ENCODE results near the gene DUSP14.

DUSP14 gene

DNA sequence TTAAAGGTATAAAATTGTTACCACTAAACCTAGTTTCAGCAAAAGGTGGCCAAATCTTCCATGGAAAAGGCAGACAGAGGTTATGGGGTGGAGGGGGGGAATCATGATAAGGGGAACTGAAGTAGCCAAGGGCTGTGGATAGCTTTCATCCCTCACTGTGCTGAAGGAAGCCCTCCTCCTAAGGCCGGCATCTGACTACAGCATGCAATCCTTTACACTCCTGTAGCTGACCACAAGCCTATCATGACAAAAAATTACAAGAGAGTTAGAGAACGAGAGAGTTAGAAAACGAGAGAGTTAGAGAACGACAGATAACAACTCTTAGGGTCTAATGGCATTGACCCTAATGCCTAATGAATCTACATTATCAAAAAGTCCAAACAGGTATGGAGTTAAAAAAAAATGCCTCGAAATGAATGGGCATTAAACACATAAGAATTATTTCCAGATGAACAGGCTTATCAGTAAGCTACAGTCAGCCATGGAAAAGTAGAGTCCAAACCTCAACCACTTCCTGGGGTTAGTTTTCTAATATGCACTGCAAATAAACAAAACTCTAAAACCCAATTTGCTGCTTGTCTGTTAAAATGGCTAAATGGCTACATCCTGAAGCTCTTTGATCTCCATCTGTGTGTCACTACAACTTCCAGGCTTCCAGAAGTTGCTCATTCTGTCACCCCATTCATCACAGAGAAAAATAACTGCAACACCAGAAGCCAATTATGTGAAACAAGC is 29.7 kb downstream of the DUSP14 start:
- H3K36me3 ChIP-seq (ENCODE audit: control insufficient read depth, low read length), result peaks cover 65% of the 10 kb centered on the region
- no peak overlapping the region for H3K4me2 ChIP-seq (ENCODE audit: low read length)
- no peak for TF ChIP-seq EZH2phosphoT487 (IDR thresholded peaks at IDR 0.05; ENCODE audit: borderline replicate concordance, low read length)
- TF ChIP-seq, protein P1, sequence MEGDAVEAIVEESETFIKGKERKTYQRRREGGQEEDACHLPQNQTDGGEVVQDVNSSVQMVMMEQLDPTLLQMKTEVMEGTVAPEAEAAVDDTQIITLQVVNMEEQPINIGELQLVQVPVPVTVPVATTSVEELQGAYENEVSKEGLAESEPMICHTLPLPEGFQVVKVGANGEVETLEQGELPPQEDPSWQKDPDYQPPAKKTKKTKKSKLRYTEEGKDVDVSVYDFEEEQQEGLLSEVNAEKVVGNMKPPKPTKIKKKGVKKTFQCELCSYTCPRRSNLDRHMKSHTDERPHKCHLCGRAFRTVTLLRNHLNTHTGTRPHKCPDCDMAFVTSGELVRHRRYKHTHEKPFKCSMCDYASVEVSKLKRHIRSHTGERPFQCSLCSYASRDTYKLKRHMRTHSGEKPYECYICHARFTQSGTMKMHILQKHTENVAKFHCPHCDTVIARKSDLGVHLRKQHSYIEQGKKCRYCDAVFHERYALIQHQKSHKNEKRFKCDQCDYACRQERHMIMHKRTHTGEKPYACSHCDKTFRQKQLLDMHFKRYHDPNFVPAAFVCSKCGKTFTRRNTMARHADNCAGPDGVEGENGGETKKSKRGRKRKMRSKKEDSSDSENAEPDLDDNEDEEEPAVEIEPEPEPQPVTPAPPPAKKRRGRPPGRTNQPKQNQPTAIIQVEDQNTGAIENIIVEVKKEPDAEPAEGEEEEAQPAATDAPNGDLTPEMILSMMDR (IDR thresholded peaks at IDR 0.05; ENCODE audit: low read depth, low read length, poor library complexity, severe bottlenecking), result no peak

DNA sequence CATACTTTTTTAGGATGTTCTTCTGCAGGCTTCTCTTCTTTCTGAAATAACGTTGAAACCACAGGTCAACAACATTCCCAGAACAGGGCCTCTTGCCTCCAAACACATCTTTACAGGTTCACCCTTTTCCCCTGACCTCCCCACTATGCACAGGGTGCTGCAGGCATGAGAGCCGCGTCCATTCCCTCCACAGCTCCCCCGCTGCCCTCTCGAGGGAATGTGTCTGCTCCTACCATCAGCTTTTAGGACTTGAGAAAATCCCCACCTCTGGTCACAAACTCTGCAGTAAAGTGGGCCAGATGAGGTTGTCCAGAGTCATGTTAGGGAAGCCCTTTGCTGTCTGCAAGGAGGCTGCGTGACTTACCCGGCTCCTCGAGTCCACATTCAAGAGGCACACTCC is 30.5 kb downstream of the DUSP14 start:
- no peak overlapping the region for H3K4me3 ChIP-seq (ENCODE audit: low read length)
- H3K79me2 ChIP-seq (ENCODE audit: control insufficient read depth, low read length), result no peaks in the 10 kb centered on the region
- TF ChIP-seq, protein P1 (IDR thresholded peaks at IDR 0.05; ENCODE audit: low read depth, low read length, poor library complexity, severe bottlenecking), result no peak
- no peak for TF ChIP-seq EZH2phosphoT487 (IDR thresholded peaks at IDR 0.05; ENCODE audit: borderline replicate concordance, low read length)
- H3K36me3 ChIP-seq (ENCODE audit: control insufficient read depth, low read length), result peaks cover 65% of the 10 kb centered on the region
- no peaks in the 10 kb centered on the region for H3K27me3 ChIP-seq (ENCODE audit: control insufficient read depth, low read length)
- no peaks in the 10 kb centered on the region for H3K9me3 ChIP-seq (ENCODE audit: control insufficient read depth, insufficient read depth, low read length)
- H3K4me1 ChIP-seq (ENCODE audit: control insufficient read depth, low read length), result no peaks in the 10 kb centered on the region
- no peak overlapping the region for H3K4me2 ChIP-seq (ENCODE audit: low read length)
- no peaks in the 10 kb centered on the region; the same call in 1 of the 2 replicates for H4K20me1 ChIP-seq (ENCODE audit: control insufficient read depth, insufficient read depth, low read depth, low read length)
- no peaks in the 10 kb centered on the region for H3K9me2 ChIP-seq (replicated peaks; ENCODE audit: control insufficient read depth, low read length)
- H3F3A ChIP-seq (ENCODE audit: control insufficient read depth, insufficient read depth), result no peaks in the 10 kb centered on the region
- H3K27ac ChIP-seq (ENCODE audit: low read depth, low read length), result no peak overlapping the region

More for the DNA sequence above, 29.7 kb downstream of the DUSP14 start:
- Histone ChIP-seq H3K9me3 (ENCODE audit: control insufficient read depth, insufficient read depth, low read length) (no peaks in the 10 kb centered on the region), H3K79me2 (ENCODE audit: control insufficient read depth, low read length) (no peaks in the 10 kb centered on the region), H3K4me3 (ENCODE audit: low read length) (no peak overlapping the region), H3F3A (ENCODE audit: control insufficient read depth, insufficient read depth) (no peaks in the 10 kb centered on the region), H3K9me2 (replicated peaks; ENCODE audit: control insufficient read depth, low read length) (no peaks in the 10 kb centered on the region), H3K27ac (ENCODE audit: low read depth, low read length) (no peak overlapping the region), H3K4me1 (ENCODE audit: control insufficient read depth, low read length) (no peaks in the 10 kb centered on the region), H4K20me1 (ENCODE audit: control insufficient read depth, insufficient read depth, low read depth, low read length) (no peaks in the 10 kb centered on the region; the same call in 1 of the 2 replicates), H3K27me3 (ENCODE audit: control insufficient read depth, low read length) (no peaks in the 10 kb centered on the region)

DNA sequence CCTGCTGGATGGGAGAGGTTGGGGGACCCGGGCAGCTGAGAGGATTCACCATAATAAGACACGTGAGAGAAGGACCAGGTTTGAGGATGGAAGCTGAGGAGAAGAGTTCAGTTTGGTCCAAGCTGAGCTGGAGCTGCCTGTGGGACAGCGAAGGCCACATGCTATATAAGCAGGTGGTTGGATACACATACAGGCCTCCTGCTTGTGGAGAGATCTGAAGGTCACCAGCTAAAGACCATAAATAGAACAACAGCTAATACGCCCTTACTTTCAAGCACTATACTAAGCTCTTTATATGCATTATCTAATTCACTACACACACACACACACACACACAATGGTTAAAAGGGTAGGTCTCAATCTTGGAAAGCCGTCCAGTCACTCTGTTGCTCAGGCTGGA is 32.1 kb downstream of the DUSP14 start:
- no peaks in the 10 kb centered on the region for H3K27me3 ChIP-seq (ENCODE audit: control insufficient read depth, low read length)
- H3K36me3 ChIP-seq (ENCODE audit: control insufficient read depth, low read length), result peaks cover 66% of the 10 kb centered on the region

More for the DNA sequence above, 32.1 kb downstream of the DUSP14 start:
- Histone ChIP-seq H3K9me3 (ENCODE audit: control insufficient read depth, insufficient read depth, low read length) (no peaks in the 10 kb centered on the region), H3K4me1 (ENCODE audit: control insufficient read depth, low read length) (no peaks in the 10 kb centered on the region), H3K79me2 (ENCODE audit: control insufficient read depth, low read length) (no peaks in the 10 kb centered on the region), H3K9me2 (replicated peaks; ENCODE audit: control insufficient read depth, low read length) (no peaks in the 10 kb centered on the region), H3K4me2 (ENCODE audit: low read length) (no peak overlapping the region), H3K27ac (ENCODE audit: low read depth, low read length) (no peak overlapping the region), H3K4me3 (ENCODE audit: low read length) (no peak overlapping the region), H3F3A (ENCODE audit: control insufficient read depth, insufficient read depth) (no peaks in the 10 kb centered on the region), H4K20me1 (ENCODE audit: control insufficient read depth, insufficient read depth, low read depth, low read length) (peaks cover 4% of the 10 kb centered on the region)
- no peak for TF ChIP-seq EZH2phosphoT487 (IDR thresholded peaks at IDR 0.05; ENCODE audit: borderline replicate concordance, low read length)
- TF ChIP-seq, protein P1 (IDR thresholded peaks at IDR 0.05; ENCODE audit: low read depth, low read length, poor library complexity, severe bottlenecking), result no peak
